Panc1 (cell line): Measurements from ENCODE around the gene CYP2C18. TPM values are rescaled to one million over a fixed set of nuclear protein-coding genes. Genes with fewer than 3 reads are reported as not detected.

Experiments used
- ATAC-seq: fragments of 200-7000 bp; cut with Tn5 transposase; 2 replicates; pipeline ENCODE4 v1.9.1; 2020; ENCODE audit warnings: mild to moderate bottlenecking, moderate library complexity
- BruUV-seq: library from RNA; stranded (reverse); fragments of 400-500 nt; replicated peaks from 2 replicates; lab custom pipeline; 2021; lab: Mats Ljungman, UMichigan
- CTCF ChIA-PET: fragments of 300-600 bp; sonication (Branson Sonifier 250); formaldehyde crosslinking; loops from one replicate; lab custom pipeline; 2022; ENCODE audit warnings: antibody characterized with exemption; lab: Charles Lee
- POLR2A ChIA-PET: fragments of 300-600 bp; sonication (Branson Sonifier 250); formaldehyde crosslinking; loops from one replicate; lab custom pipeline; 2022; ENCODE audit warnings: antibody characterized with exemption; lab: Charles Lee
- DNase-seq: peaks from one replicate; pipeline ENCODE4 v3.0.0-alpha.2; 2010; ENCODE audit warnings: low read depth, low spot score
- H3K27ac ChIP-seq: 2 replicates; pipeline ENCODE4 v1.5.1; 2011; ENCODE audit warnings: mild to moderate bottlenecking, low read length, inconsistent platforms
- H3K27me3 ChIP-seq: fragments of 200-500 bp; sonication (Bioruptor generic); 2 replicates; pipeline ENCODE4 v1.6.0; 2014; ENCODE audit warnings: low read length, inconsistent platforms; ENCODE audit not compliant: control insufficient read depth, insufficient read depth
- H3K36me3 ChIP-seq: fragments of 200-500 bp; sonication (Bioruptor generic); 2 replicates; pipeline ENCODE4 v1.5.1; 2014; ENCODE audit warnings: inconsistent platforms, mild to moderate bottlenecking, low read length, moderate library complexity; ENCODE audit not compliant: control insufficient read depth, insufficient read depth
- H3K4me1 ChIP-seq: 2 replicates; pipeline ENCODE4 v1.5.1; 2011; ENCODE audit warnings: inconsistent platforms, mild to moderate bottlenecking, low read length, moderate library complexity; ENCODE audit not compliant: control insufficient read depth, insufficient read depth
- H3K4me3 ChIP-seq, 2 experiments: 2 replicates each; pipeline ENCODE4 v1.5.1; 2011 to 2012; ENCODE audit warnings: low read depth in 2 of 2, low read length in 2 of 2, mild to moderate bottlenecking in 2 of 2, inconsistent platforms in 1 of 2, moderate library complexity in 1 of 2
- H3K9me3 ChIP-seq: fragments of 200-500 bp; sonication (Bioruptor generic); 2 replicates; pipeline ENCODE4 v1.5.1; 2014; ENCODE audit warnings: low read depth, mild to moderate bottlenecking, inconsistent platforms, low read length, moderate library complexity; ENCODE audit not compliant: control insufficient read depth, insufficient read depth
- CTCF ChIP-seq: fragments of 450-650 bp; IDR thresholded peaks from 2 replicates; pipeline ENCODE4 v1.5.1; 2017; ENCODE audit warnings: mild to moderate bottlenecking
- POLR2AphosphoS5 ChIP-seq: IDR thresholded peaks from 2 replicates; pipeline ENCODE4 v1.6.1; 2012; ENCODE audit warnings: mild to moderate bottlenecking, low read depth, low read length, moderate library complexity
- REST ChIP-seq, 2 experiments: IDR thresholded peaks; 2 replicates each; pipeline ENCODE4 v1.6.1; 2011 to 2012; ENCODE audit warnings: low read depth in 2 of 2, control low read depth in 1 of 2, low read length in 1 of 2, mild to moderate bottlenecking in 1 of 2, moderate library complexity in 1 of 2; ENCODE audit not compliant: insufficient read depth in 1 of 2
- SIN3A ChIP-seq: IDR thresholded peaks from 2 replicates; pipeline ENCODE4 v1.6.1; 2012; ENCODE audit warnings: low read depth, mild to moderate bottlenecking, low read length, moderate library complexity, borderline replicate concordance; ENCODE audit not compliant: insufficient read depth
- TCF7L2 ChIP-seq: IDR thresholded peaks from 2 replicates; pipeline ENCODE4 v1.6.1; 2011; ENCODE audit warnings: mild to moderate bottlenecking, low read depth, low read length, inconsistent platforms
- in situ Hi-C: cut with HindIII; loops from 2 replicates; pipeline ENCODE4 v1.10.0; 2016; ENCODE audit warnings: low sequenced_read_pairs, low pct_unique_long_range_greater_than_20kb
- intact Hi-C: fragments of 100-400 bp; cut with micrococcal nuclease; formaldehyde crosslinking; loops from one replicate; pipeline ENCODE4 v1.10.0; 2022; ENCODE audit not compliant: unreplicated experiment
- total RNA-seq: library from RNA; stranded (reverse); gene quantifications from one replicate; pipeline ENCODE4 v1.2.1, GENCODE V29; 2021; ENCODE audit not compliant: unreplicated experiment

Gene CYP2C18
- total RNA-seq, 1 experiment from 2014 or later = not detected

GRCh38 chr10:94666391-94667102 lies 17.0 kb upstream of the CYP2C18 start:
- no peak for ATAC-seq
- intact Hi-C loops (no loop called here), in situ Hi-C loops (no loop called here)
- H3K4me1 ChIP-seq = no peaks in the 10 kb centered on the region
- H3K36me3 ChIP-seq = no peaks in the 10 kb centered on the region
- H3K27ac ChIP-seq = no peak overlapping the region
- H3K9me3 ChIP-seq = no peaks in the 10 kb centered on the region
- H3K27me3 ChIP-seq = no peaks in the 10 kb centered on the region
- BruUV-seq = no TSS peak
- ChIA-PET POLR2A (no interaction called here), CTCF (no interaction called here)
- no peak overlapping the region for H3K4me3 ChIP-seq
- DNase-seq = no peak
- TF ChIP-seq TCF7L2 = no peak
- TF ChIP-seq POLR2AphosphoS5 = no peak
- no peak for TF ChIP-seq REST (IDR thresholded peaks at IDR 0.05; ENCODE audit: insufficient read depth in 1 of 2, low read depth in 2 of 2, low read length in 1 of 2)
- TF ChIP-seq CTCF = no peak
- TF ChIP-seq SIN3A = no peak

- H3K9me3 ChIP-seq = no peaks in the 10 kb centered on the region
- H3K27ac ChIP-seq = no peak overlapping the region
- H3K4me1 ChIP-seq = no peaks in the 10 kb centered on the region
- no peaks in the 10 kb centered on the region for H3K36me3 ChIP-seq
- ATAC-seq = no peak
- H3K4me3 ChIP-seq = no peak overlapping the region
- CTCF ChIA-PET = no interaction called here
- no TSS peak for BruUV-seq
- in situ Hi-C loops (no loop called here), intact Hi-C loops (no loop called here)
- no peak for DNase-seq
- peaks cover 2% of the 10 kb centered on the region; the same call in 1 of the 2 replicates for H3K27me3 ChIP-seq
- POLR2A ChIA-PET = no interaction called here
- TF ChIP-seq CTCF (no peak), SIN3A (no peak), TCF7L2 (no peak), REST (IDR thresholded peaks at IDR 0.05; ENCODE audit: insufficient read depth in 1 of 2, low read depth in 2 of 2, low read length in 1 of 2) (no peak), POLR2AphosphoS5 (no peak)
Observed at GRCh38 chr10:94673614-94674321, 9.8 kb upstream of the CYP2C18 start.
